ENCODE results near the gene ABI3BP. TPM values are rescaled to one million over a fixed set of nuclear protein-coding genes. Genes with fewer than 3 reads are reported as not detected.

The ABI3BP gene
- total RNA-seq, 4 donors from 2014 or later = 18.2 to 77.0 (median 29.4) TPM

GRCh38 chr3:100927775-100928174 lies 65.4 kb downstream of the ABI3BP start:
- H3K27me3 ChIP-seq = no peaks in the 10 kb centered on the region
- DNase-seq = no peak
- H3K27ac ChIP-seq = no peak overlapping the region
- H3K36me3 ChIP-seq = no peaks in the 10 kb centered on the region
- TF ChIP-seq POLR2A (IDR thresholded peaks at IDR 0.05) = no peak
- TF ChIP-seq CTCF (IDR thresholded peaks at IDR 0.05) = no peak
- H3K4me3 ChIP-seq = no peak overlapping the region
- no peaks in the 10 kb centered on the region for H3K4me1 ChIP-seq
- H3K9me3 ChIP-seq = no peaks in the 10 kb centered on the region

- no peak overlapping the region for H3K4me3 ChIP-seq
- H3K27me3 ChIP-seq = no peaks in the 10 kb centered on the region
- H3K27ac ChIP-seq = no peak overlapping the region
- no peaks in the 10 kb centered on the region for H3K9me3 ChIP-seq
- no peaks in the 10 kb centered on the region for H3K4me1 ChIP-seq
- no peaks in the 10 kb centered on the region for H3K36me3 ChIP-seq
- DNase-seq = no peak
- TF ChIP-seq CTCF (IDR thresholded peaks at IDR 0.05) = no peak
These were observed 77.3 kb downstream of the ABI3BP start for GRCh38 chr3:100915706-100916495.

GRCh38 chr3:100913870-100914648 lies 79.2 kb downstream of the ABI3BP start:
- Histone ChIP-seq H3K36me3 (no peaks in the 10 kb centered on the region), H3K27me3 (no peaks in the 10 kb centered on the region), H3K9me3 (no peaks in the 10 kb centered on the region), H3K27ac (no peak overlapping the region), H3K4me1 (no peaks in the 10 kb centered on the region), H3K4me3 (no peak overlapping the region)
- no peak for DNase-seq
- TF ChIP-seq POLR2A (IDR thresholded peaks at IDR 0.05) (no peak), CTCF (IDR thresholded peaks at IDR 0.05) (no peak)

GRCh38 chr3:100912976-100913545 lies 80.2 kb downstream of the ABI3BP start:
- DNase-seq = no peak
- H3K27ac ChIP-seq = no peak overlapping the region
- H3K9me3 ChIP-seq = no peaks in the 10 kb centered on the region
- no peaks in the 10 kb centered on the region for H3K27me3 ChIP-seq
- no peak for TF ChIP-seq CTCF (IDR thresholded peaks at IDR 0.05)
- no peak for TF ChIP-seq POLR2A (IDR thresholded peaks at IDR 0.05)
- H3K4me3 ChIP-seq = no peak overlapping the region
- H3K4me1 ChIP-seq = no peaks in the 10 kb centered on the region
- no peaks in the 10 kb centered on the region for H3K36me3 ChIP-seq

- no peak for DNase-seq
- Histone ChIP-seq H3K27ac (no peak overlapping the region), H3K36me3 (no peaks in the 10 kb centered on the region), H3K27me3 (no peaks in the 10 kb centered on the region), H3K4me3 (no peak overlapping the region), H3K9me3 (no peaks in the 10 kb centered on the region), H3K4me1 (no peaks in the 10 kb centered on the region)
- TF ChIP-seq POLR2A (IDR thresholded peaks at IDR 0.05) (no peak), CTCF (IDR thresholded peaks at IDR 0.05) (no peak)
These were observed 80.7 kb downstream of the ABI3BP start for GRCh38 chr3:100912571-100912970.

Data from Peyer's patch (tissue), 4 donors.